GM12878 (cell line): ENCODE results near the gene XAB2. TPM values are rescaled to one million over a fixed set of nuclear protein-coding genes. Genes with fewer than 3 reads are reported as not detected.

Experiments used
- ATAC-seq: fragments of 200-7000 bp; cut with Tn5 transposase; 3 replicates; pipeline ENCODE4 v1.9.1; 2020; ENCODE audit warnings: mild to moderate bottlenecking, moderate library complexity
- BruUV-seq: library from RNA; stranded (reverse); fragments of 400-500 nt; replicated peaks from 2 replicates; lab custom pipeline; 2021; lab: Mats Ljungman, UMichigan
- CTCF ChIA-PET: fragments of 300-600 bp; sonication (Branson Sonifier 250); formaldehyde crosslinking; extraction: SDS; loops from one replicate; lab custom pipeline; 2021; ENCODE audit warnings: inconsistent platforms; lab: Yijun Ruan, JAX
- POLR2A ChIA-PET: fragments of 350-600 bp; formaldehyde crosslinking; extraction: SDS; loops from one replicate; lab custom pipeline; 2021; ENCODE audit warnings: inconsistent platforms; lab: Charles Lee
- RAD21 ChIA-PET: fragments of 300-600 bp; sonication (Branson Sonifier 250); formaldehyde crosslinking; loops from one replicate; lab custom pipeline; 2023; ENCODE audit warnings: antibody characterized with exemption; ENCODE audit not compliant: unreplicated experiment; lab: Charles Lee
- SMC1A ChIA-PET: fragments of 300-600 bp; sonication (Branson Sonifier 250); formaldehyde crosslinking; loops from one replicate; lab custom pipeline; 2023; ENCODE audit not compliant: unreplicated experiment, uncharacterized antibody; lab: Charles Lee
- DNase-seq: peaks from one replicate; pipeline ENCODE4 v3.0.0-alpha.2; 2011; ENCODE audit warnings: low read depth, low spot score
- FAIRE-seq: peaks from 3 replicates; lab custom pipeline; 2011; peaks lifted over from hg19 to GRCh38; lab: Jason Lieb, UNC
- H2AFZ ChIP-seq: 2 replicates; pipeline ENCODE4 v1.6.0; 2011; ENCODE audit warnings: low read depth, low read length, control low read depth; ENCODE audit not compliant: control insufficient read depth
- H3K27ac ChIP-seq: 2 replicates; pipeline ENCODE4 v1.5.1; 2011; ENCODE audit warnings: control low read depth; ENCODE audit not compliant: control insufficient read depth, insufficient read depth
- H3K27me3 ChIP-seq, 2 experiments: replicated peaks in 1 of 2; 2 replicates each; pipeline versions ENCODE4 v1.6.0 to v1.6.1; 2011; ENCODE audit warnings: low read length in 1 of 2; ENCODE audit not compliant: control insufficient read depth in 2 of 2, insufficient read depth in 2 of 2
- H3K36me3 ChIP-seq, 2 experiments: 2 replicates each; pipeline ENCODE4 v1.5.1; 2011; ENCODE audit warnings: low read length in 1 of 2; ENCODE audit not compliant: control insufficient read depth in 2 of 2, insufficient read depth in 2 of 2
- H3K4me1 ChIP-seq: 2 replicates; pipeline ENCODE4 v1.6.1; 2011; ENCODE audit warnings: mild to moderate bottlenecking, low read length, moderate library complexity, mixed read lengths; ENCODE audit not compliant: control insufficient read depth, insufficient read depth
- H3K4me2 ChIP-seq: 2 replicates; pipeline ENCODE4 v1.6.0; 2011; ENCODE audit warnings: control low read depth; ENCODE audit not compliant: control insufficient read depth, insufficient read depth
- H3K4me3 ChIP-seq: fragments of 200-600 bp; sonication (generic); 2 replicates; pipeline ENCODE4 v1.5.1; 2016
- H3K79me2 ChIP-seq: 2 replicates; pipeline ENCODE4 v1.6.0; 2011; ENCODE audit warnings: low read length; ENCODE audit not compliant: control insufficient read depth, insufficient read depth
- H3K9ac ChIP-seq: 2 replicates; pipeline ENCODE4 v1.8.0; 2011; ENCODE audit warnings: low read length, control low read depth, mixed read lengths; ENCODE audit not compliant: control insufficient read depth, insufficient read depth
- H3K9me3 ChIP-seq: replicated peaks from 3 replicates; pipeline ENCODE4 v1.5.1; 2011; ENCODE audit warnings: mild to moderate bottlenecking, low read length; ENCODE audit not compliant: control insufficient read depth, insufficient read depth
- H4K20me1 ChIP-seq: 2 replicates; pipeline ENCODE4 v1.6.0; 2011; ENCODE audit not compliant: control insufficient read depth, insufficient read depth
- BCL11A ChIP-seq: IDR thresholded peaks from 2 replicates; pipeline ENCODE4 v1.6.1; 2011; ENCODE audit warnings: low read depth, low read length
- CBX3 ChIP-seq: fragments of 200-600 bp; sonication (generic); IDR thresholded peaks from 2 replicates; pipeline ENCODE4 v1.6.1; 2016; ENCODE audit warnings: low read depth, borderline replicate concordance
- CEBPB ChIP-seq, 2 experiments: fragments of 150-350 bp in 1 of 2; IDR thresholded peaks; 2 replicates each; pipeline ENCODE4 v1.6.1; 2012 to 2014; ENCODE audit warnings: low read depth in 2 of 2, low read length in 2 of 2, borderline replicate concordance in 1 of 2, inconsistent platforms in 1 of 2
- DPF2 ChIP-seq: fragments of 450-650 bp; IDR thresholded peaks from 2 replicates; pipeline ENCODE4 v1.6.1; 2017; ENCODE audit warnings: mild to moderate bottlenecking
- FOS ChIP-seq: IDR thresholded peaks from 3 replicates; pipeline ENCODE4 v1.6.1; 2011; ENCODE audit warnings: borderline replicate concordance; ENCODE audit not compliant: insufficient read length; ENCODE audit errors: extremely low read depth
- FOXK2 ChIP-seq: fragments of 450-650 bp; IDR thresholded peaks from 2 replicates; pipeline ENCODE4 v1.6.1; 2017; ENCODE audit warnings: mild to moderate bottlenecking, moderate library complexity
- GATAD2B ChIP-seq: fragments of 450-650 bp; conservative IDR thresholded peaks from 2 replicates; pipeline ENCODE4 v1.6.1; 2017; ENCODE audit warnings: low read depth, mild to moderate bottlenecking, moderate library complexity
- NFXL1 ChIP-seq: fragments of 450-650 bp; IDR thresholded peaks from 2 replicates; pipeline ENCODE4 v1.6.1; 2017; ENCODE audit warnings: antibody characterized with exemption, mild to moderate bottlenecking, borderline replicate concordance
- POU2F2 ChIP-seq: IDR thresholded peaks from 3 replicates; pipeline ENCODE4 v1.6.1; 2011; ENCODE audit warnings: low read depth, mild to moderate bottlenecking, low read length, borderline replicate concordance
- RB1 ChIP-seq: fragments of 450-650 bp; formaldehyde crosslinking; IDR thresholded peaks from 2 replicates; pipeline ENCODE4 v1.6.1; 2017; ENCODE audit warnings: mild to moderate bottlenecking, borderline replicate concordance
- RUNX3 ChIP-seq: IDR thresholded peaks from 2 replicates; pipeline ENCODE4 v1.6.1; 2012; ENCODE audit warnings: low read length, inconsistent platforms
- SMC3 ChIP-seq: IDR thresholded peaks from 2 replicates; pipeline ENCODE4 v1.6.1; 2011; ENCODE audit warnings: low read length, improper control_type of control experiment, borderline replicate concordance
- SP1 ChIP-seq: IDR thresholded peaks from one replicate; pipeline ENCODE4 v1.6.1; 2011; ENCODE audit warnings: low read depth, low read length
- SREBF1 ChIP-seq: IDR thresholded peaks from 2 replicates; pipeline ENCODE4 v1.6.1; 2012; ENCODE audit warnings: mild to moderate bottlenecking, low read length
- ZBED1 ChIP-seq: IDR thresholded peaks from 2 replicates; pipeline ENCODE4 v1.6.1; 2016; ENCODE audit warnings: borderline replicate concordance
- ZNF384 ChIP-seq: IDR thresholded peaks from 2 replicates; pipeline ENCODE4 v1.6.1; 2012; ENCODE audit warnings: low read depth, mild to moderate bottlenecking, low read length, improper control_type of control experiment, borderline replicate concordance
- WGBS: methylation state at CpG from one replicate; pipeline ENCODE4 v1.1.6; 2016; ENCODE audit warnings: low lambda C conversion rate; ENCODE audit not compliant: insufficient replicate concordance, insufficient coverage; ENCODE audit errors: missing lambda C conversion rate; 5-methylcytosine and 5-hydroxymethylcytosine counted together
- in situ Hi-C: fragments of 300-500 bp; cut with MboI; formaldehyde crosslinking; loops from 9 replicates; pipeline ENCODE4 v1.14.3; 2018; ENCODE audit warnings: mixed read lengths
- intact Hi-C: fragments of 100-400 bp; cut with micrococcal nuclease; formaldehyde crosslinking; loops from one replicate; pipeline ENCODE4 v1.14.2; 2022; ENCODE audit not compliant: unreplicated experiment
- polyA plus RNA-seq, 11 experiments: library from polyadenylated mRNA; depleted of rRNA in 4 of 11; unstranded in 6 of 11; stranded (reverse) in 5 of 11; fragments of >200 nt; fragmentation: Nextera tagmentation in 4 of 11; fragmentation: Illumina TruSeq in 1 of 11; extraction: Ambion mirVana in 4 of 11; extraction: Trizol in 1 of 11; gene quantifications; 1 replicate in 1 of 11; 2 replicates in 10 of 11; pipeline versions ENCODE4 v1.2.1 to v1.2.3, GENCODE V29; 2011 to 2016; ENCODE audit warnings: inconsistent platforms in 2 of 11, missing spikeins in 2 of 11, low read depth in 1 of 11
- total RNA-seq, 4 experiments: library from RNA; depleted of rRNA in 3 of 4; stranded (reverse); fragments of >200 nt in 3 of 4; fragmentation: Illumina TruSeq in 1 of 4; extraction: Trizol in 1 of 4; gene quantifications; 2 replicates each; pipeline versions ENCODE4 v1.2.1 to v1.2.3, GENCODE V29; 2013 to 2021
- TF ChIP-seq, protein P1 (sequence below): IDR thresholded peaks from 2 replicates; pipeline ENCODE4 v1.6.1; 2012; ENCODE audit warnings: low read depth, low read length, improper control_type of control experiment
- TF ChIP-seq, protein P2 (sequence below): fragments of 150-350 bp; IDR thresholded peaks from 2 replicates; pipeline ENCODE4 v1.6.1; 2016; ENCODE audit warnings: low read depth, low read length

The XAB2 gene
- total and polyA plus RNA-seq, 10 of the 15 experiments (the other 5 are each of a cell fraction or from before 2014, with no cell fraction given): 0.34 to 45.1 (median 18.8) TPM

DNA sequence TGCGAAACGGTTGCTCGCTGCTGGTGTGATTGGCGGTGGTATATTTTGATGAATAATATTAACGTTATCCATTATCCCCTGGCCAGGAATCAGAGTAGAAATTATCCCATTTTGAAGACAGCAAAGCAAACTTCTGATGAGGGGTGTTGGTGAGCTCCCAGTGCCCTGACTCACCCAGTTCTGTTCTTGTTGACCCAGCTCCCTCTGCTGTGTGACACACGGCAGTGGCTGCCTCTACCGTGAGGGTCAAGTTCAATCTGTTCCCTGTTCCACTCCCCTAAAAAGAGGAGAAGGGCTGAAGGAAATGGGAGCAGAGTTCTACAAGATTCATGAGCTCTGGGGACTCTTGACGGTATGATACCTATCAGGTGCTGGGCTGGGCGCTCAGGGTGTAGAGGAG, 31.7 kb downstream of the XAB2 start:
- intact Hi-C loops (no loop called here), in situ Hi-C loops (no loop called here)
- ChIA-PET RAD21 (interaction anchor here (1.0 to 2.1 kb wide), 3 partner anchors 29 to 243 kb away, joined by 3 to 16 read pairs (median 4); partner anchors contain the start of gene TRAPPC5), CTCF (interaction anchor here (1.1 to 4.7 kb wide), 4 partner anchors 21 to 243 kb away, joined by 3 to 30 read pairs (median 6); no protein-coding TSS in a partner anchor), POLR2A (interaction anchor here (0.8 to 1.7 kb wide), 3 partner anchors 9 to 201 kb away, joined by 3 to 6 read pairs (median 3); no protein-coding TSS in a partner anchor), SMC1A (interaction anchor here (0.6 to 2.5 kb wide), 4 partner anchors 11 to 202 kb away, joined by 3 to 7 read pairs (median 3); partner anchors contain the start of genes PET100 and XAB2)
- ATAC-seq (no peak), DNase-seq (no peak), FAIRE-seq (no peak)
- Histone ChIP-seq H3K36me3 (no peaks in the 10 kb centered on the region), H3K27me3 (peaks cover 0 to 2% of the 10 kb centered on the region in 2 experiments; a peak in 1 of 4 replicates), H3K79me2 (no peaks in the 10 kb centered on the region), H3K27ac (no peak overlapping the region), H4K20me1 (no peaks in the 10 kb centered on the region), H2AFZ (no peak overlapping the region), H3K9me3 (no peaks in the 10 kb centered on the region), H3K4me1 (no peaks in the 10 kb centered on the region; the same call in 1 of the 2 replicates), H3K4me3 (no peak overlapping the region), H3K9ac (no peak overlapping the region), H3K4me2 (no peak overlapping the region)
- WGBS: 63% methylated on average over 9 of the region's 9 CpGs
- BruUV-seq: no TSS peak
- TF ChIP-seq RUNX3: no peak
- no peak for TF ChIP-seq CEBPB (IDR thresholded peaks at IDR 0.05; ENCODE audit: borderline replicate concordance in 1 of 2, low read depth in 2 of 2, low read length in 2 of 2)
- TF ChIP-seq, protein P1, sequence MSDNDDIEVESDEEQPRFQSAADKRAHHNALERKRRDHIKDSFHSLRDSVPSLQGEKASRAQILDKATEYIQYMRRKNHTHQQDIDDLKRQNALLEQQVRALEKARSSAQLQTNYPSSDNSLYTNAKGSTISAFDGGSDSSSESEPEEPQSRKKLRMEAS: no peak
- no peak for TF ChIP-seq POU2F2
- no peak for TF ChIP-seq ZNF384
- TF ChIP-seq NFXL1: no peak
- TF ChIP-seq GATAD2B: no peak
- TF ChIP-seq SP1: no peak
- TF ChIP-seq CBX3: no peak
- TF ChIP-seq, protein P2, sequence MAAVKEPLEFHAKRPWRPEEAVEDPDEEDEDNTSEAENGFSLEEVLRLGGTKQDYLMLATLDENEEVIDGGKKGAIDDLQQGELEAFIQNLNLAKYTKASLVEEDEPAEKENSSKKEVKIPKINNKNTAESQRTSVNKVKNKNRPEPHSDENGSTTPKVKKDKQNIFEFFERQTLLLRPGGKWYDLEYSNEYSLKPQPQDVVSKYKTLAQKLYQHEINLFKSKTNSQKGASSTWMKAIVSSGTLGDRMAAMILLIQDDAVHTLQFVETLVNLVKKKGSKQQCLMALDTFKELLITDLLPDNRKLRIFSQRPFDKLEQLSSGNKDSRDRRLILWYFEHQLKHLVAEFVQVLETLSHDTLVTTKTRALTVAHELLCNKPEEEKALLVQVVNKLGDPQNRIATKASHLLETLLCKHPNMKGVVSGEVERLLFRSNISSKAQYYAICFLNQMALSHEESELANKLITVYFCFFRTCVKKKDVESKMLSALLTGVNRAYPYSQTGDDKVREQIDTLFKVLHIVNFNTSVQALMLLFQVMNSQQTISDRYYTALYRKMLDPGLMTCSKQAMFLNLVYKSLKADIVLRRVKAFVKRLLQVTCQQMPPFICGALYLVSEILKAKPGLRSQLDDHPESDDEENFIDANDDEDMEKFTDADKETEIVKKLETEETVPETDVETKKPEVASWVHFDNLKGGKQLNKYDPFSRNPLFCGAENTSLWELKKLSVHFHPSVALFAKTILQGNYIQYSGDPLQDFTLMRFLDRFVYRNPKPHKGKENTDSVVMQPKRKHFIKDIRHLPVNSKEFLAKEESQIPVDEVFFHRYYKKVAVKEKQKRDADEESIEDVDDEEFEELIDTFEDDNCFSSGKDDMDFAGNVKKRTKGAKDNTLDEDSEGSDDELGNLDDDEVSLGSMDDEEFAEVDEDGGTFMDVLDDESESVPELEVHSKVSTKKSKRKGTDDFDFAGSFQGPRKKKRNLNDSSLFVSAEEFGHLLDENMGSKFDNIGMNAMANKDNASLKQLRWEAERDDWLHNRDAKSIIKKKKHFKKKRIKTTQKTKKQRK: no peak
- no peak for TF ChIP-seq ZBED1
- TF ChIP-seq SMC3: no peak
- no peak for TF ChIP-seq FOXK2
- no peak for TF ChIP-seq RB1
- TF ChIP-seq BCL11A: no peak
- TF ChIP-seq FOS: no peak
- TF ChIP-seq SREBF1: no peak
- no peak for TF ChIP-seq DPF2
